HG03066 (cell line): ENCODE measurements around the gene FBXO10.
"Not testable (repeated sequence)": the region's sequence is repeated elsewhere in the genome, so short reads cannot be mapped to it uniquely, and the experiment has no call there.

ENCODE experiments used
- ATAC-seq: cut with Tn5 transposase; IDR thresholded peaks from one replicate; pipeline ENCODE4 v1.9.1; 2021; ENCODE audit warnings: low read depth; ENCODE audit not compliant: unreplicated experiment

The FBXO10 gene

GRCh38 chr9:37514999-37515398 lies 61.2 kb downstream of the FBXO10 start:
- ATAC-seq: no peak

DNA sequence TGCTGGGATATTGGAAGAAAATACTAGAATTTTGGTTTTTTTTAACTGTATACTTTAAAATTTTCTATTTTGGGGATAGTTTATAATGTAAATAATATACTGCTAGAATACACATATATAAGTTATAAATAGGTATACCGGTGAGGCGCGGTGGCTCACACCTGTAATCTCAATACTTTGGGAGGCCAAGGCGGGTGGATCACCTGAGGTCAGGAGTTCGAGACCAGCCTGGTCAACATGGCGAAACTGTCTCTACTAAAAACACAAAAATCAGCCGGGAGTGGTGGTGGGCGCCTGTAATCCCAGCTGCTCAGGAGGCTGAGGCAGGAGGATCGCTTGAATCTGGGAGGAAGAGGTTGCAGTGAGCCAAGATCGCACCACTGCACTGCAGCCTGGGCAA lies 61.8 kb downstream of the FBXO10 start:
- not testable (repeated sequence) for ATAC-seq

DNA sequence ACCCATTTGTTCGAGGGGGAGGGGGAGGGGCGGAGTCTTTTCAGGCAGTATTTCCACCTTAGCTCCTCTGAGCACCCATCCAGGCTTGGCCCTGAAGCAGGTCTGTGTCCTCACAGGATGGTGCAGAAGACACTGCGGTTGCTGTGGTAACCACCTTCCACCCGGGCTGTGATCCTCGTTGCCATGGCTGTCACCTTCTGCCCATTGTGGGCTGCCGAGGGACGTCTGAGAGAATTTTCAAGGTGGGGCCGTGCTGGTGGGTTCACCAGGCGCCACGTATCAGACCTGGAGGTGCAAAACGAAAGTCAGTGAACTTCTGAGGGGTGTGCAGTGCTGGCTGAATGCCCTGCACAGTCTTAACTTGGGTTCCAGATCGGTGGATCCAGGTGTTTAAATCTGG lies 63.7 kb downstream of the FBXO10 start:
- ATAC-seq: no peak

DNA sequence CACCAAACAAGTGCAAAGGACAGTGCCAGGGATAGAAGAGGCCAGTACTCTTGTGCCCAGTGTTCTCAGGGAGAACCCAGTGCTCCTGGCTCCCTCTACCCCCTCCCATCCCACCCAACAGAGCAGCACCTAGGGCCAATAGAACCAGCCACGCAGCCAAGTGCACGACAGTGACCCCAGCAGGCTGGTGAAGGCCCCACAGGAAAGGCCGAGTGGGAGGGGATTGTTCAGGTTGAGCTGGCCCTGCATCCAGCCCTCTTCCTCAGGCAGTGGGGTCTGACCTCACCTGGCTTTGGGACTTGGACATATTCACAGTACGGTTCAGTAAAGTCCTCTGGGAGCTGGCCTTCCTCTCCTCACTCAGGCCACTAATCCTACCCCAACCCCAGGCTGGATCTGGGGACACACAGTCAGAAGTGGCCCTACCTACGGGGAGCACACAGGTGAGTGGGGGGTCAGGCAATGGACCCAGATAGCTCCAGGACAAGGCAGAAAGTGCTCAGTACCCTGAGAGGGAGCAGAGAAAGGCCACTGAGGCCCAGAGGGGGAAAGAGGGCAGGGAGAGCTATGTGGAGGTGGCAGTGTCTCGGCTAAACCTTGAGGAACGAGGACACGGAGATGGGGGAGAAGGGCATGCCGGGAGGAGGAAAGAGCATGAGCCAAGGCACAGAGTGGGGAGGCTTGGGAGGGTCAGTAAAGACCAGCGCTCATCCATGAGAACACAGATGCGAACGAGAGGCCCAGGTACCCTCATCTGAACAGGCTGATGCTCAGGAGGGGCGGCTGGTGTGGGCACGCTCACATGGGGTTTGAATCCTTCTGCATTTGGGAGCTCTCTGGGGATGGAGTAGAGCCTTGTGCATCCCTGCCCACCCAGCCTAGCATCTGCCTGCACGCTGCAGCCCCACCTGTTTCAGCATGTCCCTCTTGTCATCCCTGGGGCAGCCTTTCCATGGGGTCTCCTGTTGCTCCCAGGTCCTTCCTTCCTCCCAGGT lies 64.9 kb downstream of the FBXO10 start:
- ATAC-seq: no peak

DNA sequence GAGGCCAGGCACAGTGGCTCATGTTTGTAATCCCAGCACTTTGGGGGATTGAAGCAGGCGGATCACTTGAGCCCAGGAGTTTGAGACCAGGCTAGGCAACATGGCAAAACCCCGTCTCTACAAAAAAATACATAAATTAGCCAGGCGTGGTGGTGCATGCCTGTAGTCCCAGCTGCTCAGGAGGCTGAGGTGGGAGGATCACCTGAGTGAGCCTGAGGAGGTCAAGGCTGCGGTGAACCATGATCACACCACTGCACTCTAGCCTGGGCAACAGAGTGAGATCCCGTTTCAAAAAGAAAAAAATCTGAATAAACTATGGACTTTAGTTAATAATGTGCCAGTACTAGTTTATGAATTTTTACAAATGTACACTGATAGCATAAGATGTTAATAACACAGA lies 66.1 kb downstream of the FBXO10 start:
- not testable (repeated sequence) for ATAC-seq

GRCh38 chr9:37509536-37509935 lies 66.6 kb downstream of the FBXO10 start:
- ATAC-seq: no peak

DNA sequence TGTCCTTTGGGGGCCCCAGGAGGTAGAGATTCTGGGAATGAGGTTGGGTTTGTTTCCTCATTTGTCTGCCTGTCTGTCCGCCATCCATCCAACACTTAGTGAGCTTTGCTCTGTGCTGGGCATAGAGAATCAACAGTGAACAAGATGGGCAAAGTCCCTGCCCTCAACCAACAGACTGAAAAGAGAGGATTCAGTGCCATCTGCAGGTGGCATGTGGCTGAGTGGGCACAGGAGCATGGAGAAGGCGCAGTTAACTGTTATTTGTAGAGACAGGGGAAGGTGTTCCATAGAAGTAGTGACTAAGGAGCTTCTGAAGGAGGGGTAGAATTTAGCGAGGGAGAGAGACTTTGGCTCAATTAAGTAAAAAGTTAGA lies 67.4 kb downstream of the FBXO10 start:
- no peak for ATAC-seq

DNA sequence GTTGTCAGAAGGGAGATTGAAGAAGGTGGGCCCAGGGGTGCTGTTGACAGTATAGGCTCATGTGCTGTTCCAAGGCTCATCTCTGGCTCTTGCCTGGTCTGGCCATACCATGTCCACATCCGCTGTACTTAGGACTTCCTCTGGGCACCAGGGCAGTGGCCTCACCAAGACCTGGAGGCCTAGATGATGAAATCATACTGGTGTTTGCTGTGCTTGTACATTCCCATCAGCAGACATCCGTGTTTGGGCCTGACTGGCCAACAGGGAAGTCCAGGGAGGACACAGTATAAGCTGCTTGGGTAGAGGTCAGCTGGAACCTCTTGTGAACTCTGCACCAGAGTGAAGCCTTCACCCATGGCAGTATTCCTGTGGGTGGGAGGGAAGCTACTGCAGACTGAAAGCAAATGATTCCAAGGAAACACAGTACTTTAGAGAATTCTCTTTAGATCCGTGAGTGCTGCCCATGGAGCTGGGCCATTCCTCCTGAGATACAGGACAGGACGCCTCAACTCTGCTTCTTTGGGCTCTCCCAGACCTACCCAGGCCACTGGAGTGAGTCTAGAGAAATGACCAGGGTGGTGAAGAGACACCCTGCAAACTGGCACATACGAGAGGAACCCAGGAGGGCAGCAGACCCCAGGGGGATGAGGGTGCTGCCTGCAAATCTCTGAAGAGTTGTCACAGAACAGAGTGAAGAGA lies 67.9 kb downstream of the FBXO10 start:
- ATAC-seq: no peak

- ATAC-seq: no peak
Observed at GRCh38 chr9:37507566-37508134, 68.5 kb downstream of the FBXO10 start.

- no peak for ATAC-seq
Observed at GRCh38 chr9:37504605-37505004, 71.6 kb downstream of the FBXO10 start.

- ATAC-seq: no peak
Observed at GRCh38 chr9:37503736-37504135, 72.4 kb downstream of the FBXO10 start.

- ATAC-seq: no peak
Observed at GRCh38 chr9:37501957-37502596, 74.1 kb downstream of the FBXO10 start.

DNA sequence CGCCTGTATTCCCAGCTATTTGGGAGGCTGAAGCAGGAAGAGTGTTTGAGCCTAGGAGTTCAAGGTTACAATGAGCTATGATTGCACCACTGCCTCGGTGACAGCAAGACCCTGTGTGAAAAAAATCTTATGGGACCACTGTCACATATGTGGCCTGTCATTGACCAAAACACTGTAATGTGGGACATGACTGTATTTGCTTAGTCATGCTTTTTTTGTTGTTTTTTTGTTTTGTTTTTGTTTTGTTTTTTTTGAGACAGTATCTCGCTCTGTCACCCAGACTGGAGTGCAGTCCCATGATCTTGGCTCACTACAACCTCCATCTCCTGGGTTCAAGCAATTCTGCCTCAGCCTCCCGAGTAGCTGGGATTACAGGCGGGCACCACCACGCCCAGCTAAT lies 76.9 kb downstream of the FBXO10 start:
- no peak for ATAC-seq

- ATAC-seq: no peak
Observed at GRCh38 chr9:37498457-37498856, 77.7 kb downstream of the FBXO10 start.

DNA sequence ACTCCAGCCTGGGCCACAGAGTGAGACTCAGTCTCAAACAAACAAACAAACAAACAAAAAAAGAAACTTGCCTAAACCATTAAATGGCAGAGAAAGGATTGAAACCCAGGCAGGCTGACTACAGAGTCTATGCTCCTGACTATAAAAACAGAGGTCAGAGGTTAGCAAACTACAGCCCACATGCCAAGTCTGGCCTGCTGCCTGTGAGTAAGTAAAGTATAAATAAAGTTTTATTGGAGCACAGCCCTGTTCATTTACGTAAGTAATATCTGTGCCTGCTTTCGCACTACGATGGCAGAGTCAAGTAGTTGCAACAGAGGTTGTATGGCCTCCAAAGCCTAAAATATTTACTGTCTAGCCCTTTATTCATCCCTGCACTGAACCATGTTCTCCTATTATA lies 78.9 kb downstream of the FBXO10 start:
- ATAC-seq: no peak

- no peak for ATAC-seq
Observed at GRCh38 chr9:37496020-37496419, 80.2 kb downstream of the FBXO10 start.

DNA sequence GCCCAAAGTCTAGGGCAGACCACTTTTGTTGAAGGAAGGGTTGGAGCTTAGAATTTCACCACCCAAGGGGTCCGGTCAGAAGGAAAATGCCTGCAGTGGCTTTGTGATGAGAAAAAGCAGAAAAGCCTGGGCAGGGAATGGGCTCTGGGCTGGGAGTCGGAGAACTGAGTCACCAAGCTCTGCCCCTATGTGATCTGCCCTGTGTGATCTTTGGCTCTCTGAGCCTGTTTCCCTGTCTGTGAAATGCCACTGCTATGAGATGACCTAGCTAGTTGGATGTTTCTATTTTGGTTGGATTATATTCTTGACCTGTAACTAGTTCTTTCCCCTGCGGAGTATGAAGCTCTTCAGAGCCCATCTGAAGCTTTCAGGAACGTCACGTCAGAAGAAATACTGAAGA lies 80.6 kb downstream of the FBXO10 start:
- ATAC-seq: no peak

DNA sequence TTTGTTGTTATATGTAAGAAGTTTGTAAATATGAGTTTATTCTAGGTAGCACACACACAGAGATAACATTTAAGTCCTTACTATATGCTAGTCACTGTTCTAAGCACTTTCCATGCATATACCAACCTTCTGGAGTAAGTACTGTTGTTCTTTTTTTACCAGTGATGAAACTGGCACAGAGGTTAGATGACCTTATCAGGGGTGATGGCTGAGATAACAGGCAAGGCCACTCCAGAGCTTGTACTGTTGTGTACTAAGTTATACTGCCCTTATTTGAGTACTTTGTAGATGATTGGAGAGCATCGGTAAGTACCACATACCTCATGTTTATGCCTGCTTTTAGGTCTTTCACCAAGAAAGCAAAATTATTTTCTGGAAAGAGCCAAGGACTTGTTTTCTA lies 84.2 kb downstream of the FBXO10 start:
- ATAC-seq: no peak

GRCh38 chr9:37486616-37487548 lies 89.3 kb downstream of the FBXO10 start:
- no peak for ATAC-seq

- no peak for ATAC-seq
Observed at GRCh38 chr9:37486256-37486615, 89.9 kb downstream of the FBXO10 start.
